Mesendoderm (in vitro differentiated cells): ENCODE results near the gene DAND5.

ENCODE experiments used
- DNase-seq: peaks from one replicate; pipeline ENCODE4 v3.0.0; 2013
- H2AK5ac ChIP-seq: 2 replicates; pipeline ENCODE4 v1.6.1; 2013; ENCODE audit warnings: low read length, inconsistent platforms
- H2BK120ac ChIP-seq: 2 replicates; pipeline ENCODE4 v1.6.1; 2013; ENCODE audit warnings: low read depth, mild to moderate bottlenecking, low read length, moderate library complexity, mixed read lengths
- H2BK15ac ChIP-seq: replicated peaks from 2 replicates; pipeline ENCODE4 v1.6.1; 2013; ENCODE audit warnings: low read depth, mild to moderate bottlenecking, moderate library complexity
- H2BK5ac ChIP-seq: 2 replicates; pipeline ENCODE4 v1.6.1; 2013; ENCODE audit warnings: low read length, inconsistent platforms
- H3K18ac ChIP-seq: 2 replicates; pipeline ENCODE4 v1.6.1; 2013; ENCODE audit warnings: mild to moderate bottlenecking, low read length, mixed read lengths
- H3K23ac ChIP-seq: one replicate; pipeline ENCODE4 v1.6.1; 2013; ENCODE audit warnings: low read length
- H3K27ac ChIP-seq: 2 replicates; pipeline ENCODE4 v1.5.1; 2013; ENCODE audit warnings: low read depth, mild to moderate bottlenecking, inconsistent platforms, low read length, moderate library complexity
- H3K27me3 ChIP-seq: 2 replicates; pipeline ENCODE4 v1.6.1; 2013; ENCODE audit warnings: low read length, control low read depth, mild to moderate bottlenecking, inconsistent platforms; ENCODE audit not compliant: insufficient read depth, poor library complexity
- H3K36me3 ChIP-seq: 2 replicates; pipeline ENCODE4 v1.6.1; 2013; ENCODE audit warnings: low read length, inconsistent platforms; ENCODE audit not compliant: control insufficient read depth, insufficient read depth
- H3K4ac ChIP-seq: one replicate; pipeline ENCODE4 v1.6.1; 2013; ENCODE audit warnings: low read depth, mild to moderate bottlenecking, low read length, moderate library complexity
- H3K4me1 ChIP-seq: 2 replicates; pipeline ENCODE4 v1.6.1; 2013; ENCODE audit warnings: low read depth, low read length, inconsistent platforms; ENCODE audit not compliant: control insufficient read depth
- H3K4me2 ChIP-seq: 2 replicates; pipeline ENCODE4 v1.6.1; 2013; ENCODE audit warnings: low read length
- H3K4me3 ChIP-seq: 2 replicates; pipeline ENCODE4 v1.5.1; 2013; ENCODE audit warnings: mild to moderate bottlenecking, low read length
- H3K56ac ChIP-seq: one replicate; pipeline ENCODE4 v1.6.1; 2013; ENCODE audit warnings: low read length
- H3K79me1 ChIP-seq: 2 replicates; pipeline ENCODE4 v1.6.1; 2013; ENCODE audit warnings: low read length, inconsistent platforms
- H3K79me2 ChIP-seq: 2 replicates; pipeline ENCODE4 v1.6.1; 2013; ENCODE audit warnings: mild to moderate bottlenecking, low read length; ENCODE audit not compliant: control insufficient read depth, insufficient read depth
- H3K9ac ChIP-seq: 2 replicates; pipeline ENCODE4 v1.6.1; 2013; ENCODE audit warnings: low read length, inconsistent platforms
- H4K5ac ChIP-seq: one replicate; pipeline ENCODE4 v1.6.1; 2013; ENCODE audit warnings: low read length
- H4K8ac ChIP-seq: one replicate; pipeline ENCODE4 v1.6.1; 2013; ENCODE audit warnings: low read depth, mild to moderate bottlenecking, control low read depth, low read length, moderate library complexity
- WGBS: extraction: QIAGEN DNeasy Blood & Tissue Kit; methylation state at CpG from one replicate; pipeline ENCODE4 v1.1.7; 2013; ENCODE audit warnings: low lambda C conversion rate, missing lambda C conversion rate; ENCODE audit not compliant: insufficient coverage; ENCODE audit errors: extremely low coverage; 5-methylcytosine and 5-hydroxymethylcytosine counted together

DAND5 gene

GRCh38 chr19:12985049-12985776 is 15.8 kb downstream of the DAND5 start:
- Histone ChIP-seq H2BK15ac (no peak overlapping the region), H4K5ac (no peak overlapping the region), H3K9ac (no peak overlapping the region), H4K8ac (no peak overlapping the region), H3K23ac (no peak overlapping the region), H3K79me1 (no peaks in the 10 kb centered on the region), H3K4me1 (no peaks in the 10 kb centered on the region), H2BK120ac (no peak overlapping the region), H3K27ac (no peak overlapping the region), H3K56ac (no peak overlapping the region), H3K27me3 (peaks cover 2% of the 10 kb centered on the region), H3K18ac (no peak overlapping the region), H3K36me3 (no peaks in the 10 kb centered on the region), H2AK5ac (no peak overlapping the region), H3K4ac (no peak overlapping the region), H2BK5ac (no peak overlapping the region), H3K4me3 (no peak overlapping the region), H3K4me2 (no peak overlapping the region), H3K79me2 (no peaks in the 10 kb centered on the region)
- no CpG with 5 or more reads among the region's 16 CpGs for WGBS
- DNase-seq: no peak

GRCh38 chr19:12986726-12987125 is 17.4 kb downstream of the DAND5 start:
- WGBS: no CpG with 5 or more reads among the region's 12 CpGs
- H3K27me3 ChIP-seq: peaks cover 2% of the 10 kb centered on the region

GRCh38 chr19:12987190-12987589 is 17.8 kb downstream of the DAND5 start:
- Histone ChIP-seq H3K4ac (no peak overlapping the region), H3K27me3 (peaks cover 2% of the 10 kb centered on the region), H3K4me2 (no peak overlapping the region), H3K79me1 (no peaks in the 10 kb centered on the region), H2BK120ac (no peak overlapping the region), H3K4me1 (no peaks in the 10 kb centered on the region), H3K4me3 (no peak overlapping the region), H3K79me2 (no peaks in the 10 kb centered on the region), H3K56ac (no peak overlapping the region), H3K27ac (no peak overlapping the region), H3K23ac (no peak overlapping the region), H4K5ac (no peak overlapping the region), H2BK15ac (no peak overlapping the region), H3K9ac (no peak overlapping the region), H4K8ac (no peak overlapping the region), H3K36me3 (no peaks in the 10 kb centered on the region), H2AK5ac (no peak overlapping the region), H3K18ac (no peak overlapping the region), H2BK5ac (no peak overlapping the region)
- no CpG with 5 or more reads among the region's 3 CpGs for WGBS
- no peak for DNase-seq

More at GRCh38 chr19:12986726-12987125, 17.4 kb downstream of the DAND5 start:
- Histone ChIP-seq H3K4me3 (no peak overlapping the region), H2BK5ac (no peak overlapping the region), H3K23ac (no peak overlapping the region), H3K79me2 (no peaks in the 10 kb centered on the region), H3K18ac (no peak overlapping the region), H3K56ac (no peak overlapping the region), H3K27ac (no peak overlapping the region), H3K9ac (no peak overlapping the region), H3K36me3 (no peaks in the 10 kb centered on the region), H3K4ac (no peak overlapping the region), H4K5ac (no peak overlapping the region), H3K4me1 (no peaks in the 10 kb centered on the region), H3K79me1 (no peaks in the 10 kb centered on the region), H2AK5ac (no peak overlapping the region), H3K4me2 (no peak overlapping the region), H4K8ac (no peak overlapping the region), H2BK120ac (no peak overlapping the region), H2BK15ac (no peak overlapping the region)
- DNase-seq: no peak

- Histone ChIP-seq H4K8ac (no peak overlapping the region), H2BK5ac (no peak overlapping the region), H3K27ac (no peak overlapping the region), H3K9ac (no peak overlapping the region), H2BK15ac (no peak overlapping the region), H2BK120ac (no peak overlapping the region), H3K4me3 (no peak overlapping the region), H3K79me2 (no peaks in the 10 kb centered on the region), H3K4me2 (no peak overlapping the region), H4K5ac (no peak overlapping the region), H3K56ac (no peak overlapping the region), H3K36me3 (no peaks in the 10 kb centered on the region), H3K4ac (no peak overlapping the region), H3K27me3 (peaks cover 2% of the 10 kb centered on the region), H3K79me1 (no peaks in the 10 kb centered on the region), H3K23ac (no peak overlapping the region), H3K18ac (no peak overlapping the region), H3K4me1 (no peaks in the 10 kb centered on the region), H2AK5ac (no peak overlapping the region)
- no peak for DNase-seq
- no CpG with 5 or more reads among the region's 10 CpGs for WGBS
These were observed 18.4 kb downstream of the DAND5 start for GRCh38 chr19:12987781-12988180.

- no peak overlapping the region for H2BK15ac ChIP-seq
- no peak overlapping the region for H3K23ac ChIP-seq
- H4K8ac ChIP-seq: no peak overlapping the region
- no peak overlapping the region for H3K9ac ChIP-seq
- H2BK120ac ChIP-seq: no peak overlapping the region
- H3K4ac ChIP-seq: no peak overlapping the region
- WGBS: no CpG with 5 or more reads among the region's 22 CpGs
- no peak overlapping the region for H3K4me3 ChIP-seq
- H3K56ac ChIP-seq: no peak overlapping the region
- H3K4me1 ChIP-seq: no peaks in the 10 kb centered on the region
- DNase-seq: no peak
- H4K5ac ChIP-seq: no peak overlapping the region
- no peaks in the 10 kb centered on the region for H3K79me1 ChIP-seq
- no peak overlapping the region for H2BK5ac ChIP-seq
- peaks cover 12% of the 10 kb centered on the region for H3K27me3 ChIP-seq
- no peaks in the 10 kb centered on the region for H3K79me2 ChIP-seq
- no peak overlapping the region for H3K27ac ChIP-seq
- H2AK5ac ChIP-seq: no peak overlapping the region
- no peak overlapping the region for H3K4me2 ChIP-seq
- no peaks in the 10 kb centered on the region for H3K36me3 ChIP-seq
- H3K18ac ChIP-seq: no peak overlapping the region
These were observed 21.1 kb downstream of the DAND5 start for GRCh38 chr19:12990431-12990830.

GRCh38 chr19:12990853-12991252 is 21.5 kb downstream of the DAND5 start:
- Histone ChIP-seq H3K18ac (no peak overlapping the region), H3K36me3 (no peaks in the 10 kb centered on the region), H4K5ac (no peak overlapping the region), H2BK120ac (no peak overlapping the region), H4K8ac (no peak overlapping the region), H3K27me3 (peaks cover 11% of the 10 kb centered on the region), H2BK15ac (no peak overlapping the region), H3K9ac (no peak overlapping the region), H3K56ac (no peak overlapping the region), H3K4me3 (no peak overlapping the region), H3K79me1 (no peaks in the 10 kb centered on the region), H3K27ac (no peak overlapping the region), H3K4ac (no peak overlapping the region), H3K23ac (no peak overlapping the region), H3K79me2 (no peaks in the 10 kb centered on the region), H2BK5ac (no peak overlapping the region), H2AK5ac (no peak overlapping the region), H3K4me2 (no peak overlapping the region), H3K4me1 (no peaks in the 10 kb centered on the region)
- no CpG with 5 or more reads among the region's 3 CpGs for WGBS
- no peak for DNase-seq
